K562 (cell line): Measurements from ENCODE around the gene LDAF1. TPM values are rescaled to one million over a fixed set of nuclear protein-coding genes. Genes with fewer than 3 reads are reported as not detected.

Source experiments
- ATAC-seq: fragments of 200-7000 bp; cut with Tn5 transposase; 3 replicates; pipeline ENCODE4 v1.9.1; 2020; ENCODE audit warnings: moderate library complexity
- BruUV-seq: library from RNA; stranded (reverse); fragments of 400-500 nt; replicated peaks from 2 replicates; lab custom pipeline; 2021; lab: Mats Ljungman, UMichigan
- CTCF ChIA-PET: fragments of 300-600 bp; formaldehyde crosslinking; extraction: SDS; loops from one replicate; lab custom pipeline; 2021; ENCODE audit warnings: low intra/inter-chr PET ratio; lab: Yijun Ruan, JAX
- POLR2A ChIA-PET: fragments of 300-600, 350-650 bp; sonication (Branson Sonifier 250); formaldehyde crosslinking; extraction: SDS; loops from one replicate; lab custom pipeline; 2021; ENCODE audit warnings: antibody characterized with exemption, inconsistent platforms; lab: Yijun Ruan, JAX
- DNase-seq, 4 experiments: peaks; one replicate each; pipeline versions ENCODE4 v3.0.0 to v3.0.0-alpha.2; 2011 to 2018; ENCODE audit warnings: low spot score in 3 of 4, mixed read lengths in 3 of 4; ENCODE audit errors: extremely low read depth in 1 of 4
- FAIRE-seq: peaks from 2 replicates; lab custom pipeline; 2011; peaks lifted over from hg19 to GRCh38; lab: Jason Lieb, UNC
- H2AFZ ChIP-seq: 2 replicates; pipeline ENCODE4 v1.6.0; 2011; ENCODE audit warnings: low read depth, low read length, control low read depth, inconsistent platforms
- H3K27ac ChIP-seq: fragments of 200-600 bp; 3 replicates; pipeline ENCODE4 v1.8.0; 2011; ENCODE audit warnings: low read depth, mild to moderate bottlenecking, control low read depth, inconsistent platforms, low read length, moderate library complexity, mixed read lengths; ENCODE audit errors: extremely low read depth
- H3K27me3 ChIP-seq, 2 experiments: fragments of 300-600 bp in 1 of 2; 2 replicates in 1 of 2; 3 replicates in 1 of 2; pipeline versions ENCODE4 v1.6.0 to v1.8.0; 2011; ENCODE audit warnings: inconsistent platforms in 2 of 2, low read length in 2 of 2, mild to moderate bottlenecking in 1 of 2, mixed read lengths in 1 of 2, moderate library complexity in 1 of 2; ENCODE audit not compliant: control insufficient read depth in 2 of 2, insufficient read depth in 2 of 2
- H3K36me3 ChIP-seq: fragments of 300-600 bp; 3 replicates; pipeline ENCODE4 v1.8.0; 2011; ENCODE audit warnings: mild to moderate bottlenecking, low read length, inconsistent platforms; ENCODE audit not compliant: control insufficient read depth, insufficient read depth
- H3K4me1 ChIP-seq, 2 experiments: fragments of 200-600 bp in 1 of 2; replicated peaks in 1 of 2; 2 replicates in 1 of 2; 3 replicates in 1 of 2; pipeline versions ENCODE4 v1.5.1 to v1.8.0; 2011; ENCODE audit warnings: inconsistent platforms in 2 of 2, low read length in 2 of 2, mild to moderate bottlenecking in 1 of 2, mixed read lengths in 1 of 2, moderate library complexity in 1 of 2; ENCODE audit not compliant: control insufficient read depth in 2 of 2, insufficient read depth in 2 of 2
- H3K4me2 ChIP-seq: 2 replicates; pipeline ENCODE4 v1.6.1; 2011; ENCODE audit warnings: low read length, control low read depth, inconsistent platforms, mixed read lengths; ENCODE audit not compliant: insufficient read depth
- H3K4me3 ChIP-seq: fragments of 200-600 bp; sonication (generic), shearing (Covaris generic); 2 replicates; pipeline ENCODE4 v1.5.1; 2016; ENCODE audit warnings: control low read depth, inconsistent platforms
- H3K79me2 ChIP-seq: fragments of 200-600 bp; 3 replicates; pipeline ENCODE4 v1.8.0; 2011; ENCODE audit warnings: low read length, inconsistent platforms; ENCODE audit not compliant: control insufficient read depth, insufficient read depth
- H3K9ac ChIP-seq, 2 experiments: 2 replicates each; pipeline versions ENCODE4 v1.6.0 to v1.6.1; 2011; ENCODE audit warnings: low read depth in 2 of 2, low read length in 2 of 2, control low read depth in 1 of 2, inconsistent platforms in 1 of 2, mild to moderate bottlenecking in 1 of 2, mixed read lengths in 1 of 2; ENCODE audit not compliant: insufficient read depth in 1 of 2
- H3K9me1 ChIP-seq: one replicate; pipeline ENCODE4 v1.6.0; 2011; ENCODE audit warnings: inconsistent platforms, mild to moderate bottlenecking, low read length, moderate library complexity; ENCODE audit not compliant: control insufficient read depth, insufficient read depth
- H3K9me3 ChIP-seq: replicated peaks from 2 replicates; pipeline ENCODE4 v1.5.1; 2011; ENCODE audit warnings: low read depth, low read length, inconsistent platforms; ENCODE audit not compliant: control insufficient read depth, insufficient read depth
- H4K20me1 ChIP-seq: replicated peaks from 2 replicates; pipeline ENCODE4 v1.6.1; 2011; ENCODE audit warnings: low read length, inconsistent platforms, mixed read lengths; ENCODE audit not compliant: control insufficient read depth, insufficient read depth
- BCOR ChIP-seq: fragments of 450-650 bp; IDR thresholded peaks from 2 replicates; pipeline ENCODE4 v1.6.1; 2016
- HDAC6 ChIP-seq: IDR thresholded peaks from 2 replicates; pipeline ENCODE4 v1.6.1; 2012; ENCODE audit warnings: low read depth, mild to moderate bottlenecking, control low read depth, inconsistent platforms, low read length, moderate library complexity
- KDM1A ChIP-seq, 2 experiments: fragments of 450-650 bp; IDR thresholded peaks; 2 replicates each; pipeline ENCODE4 v1.6.1; 2016; ENCODE audit warnings: mild to moderate bottlenecking in 2 of 2
- NR1H2 ChIP-seq: sonication (generic); formaldehyde crosslinking; IDR thresholded peaks from 2 replicates; pipeline ENCODE4 v1.4.0; 2020; ENCODE audit warnings: mild to moderate bottlenecking, missing genetic modification reagents
- PHF20 ChIP-seq: fragments of 450-650 bp; IDR thresholded peaks from 2 replicates; pipeline ENCODE4 v1.6.1; 2018; ENCODE audit not compliant: partially characterized antibody
- RBM25 ChIP-seq: fragments of 200-400 bp; formaldehyde crosslinking; IDR thresholded peaks from 2 replicates; pipeline ENCODE4 v1.6.1; 2018; ENCODE audit warnings: low read length, low read depth, moderate library complexity; ENCODE audit not compliant: severe bottlenecking
- SAFB2 ChIP-seq: fragments of 200-400 bp; formaldehyde crosslinking; IDR thresholded peaks from 2 replicates; pipeline ENCODE4 v1.6.1; 2018; ENCODE audit warnings: borderline replicate concordance, low read length, low read depth, moderate library complexity; ENCODE audit not compliant: severe bottlenecking
- ZFP36 ChIP-seq: fragments of 150-350 bp; IDR thresholded peaks from 2 replicates; pipeline ENCODE4 v1.6.1; 2018; ENCODE audit warnings: low read length, low read depth; ENCODE audit not compliant: partially characterized antibody
- WGBS: fragments of 100-300 bp; shearing (Covaris generic); methylation state at CpG from one replicate; pipeline ENCODE4 v1.1.6; 2016; ENCODE audit warnings: low coverage, mixed read lengths; ENCODE audit not compliant: insufficient coverage; ENCODE audit errors: missing lambda C conversion rate; 5-methylcytosine and 5-hydroxymethylcytosine counted together
- in situ Hi-C: fragments of 300-500 bp; cut with MboI; formaldehyde crosslinking; loops from 4 replicates; pipeline ENCODE4 v1.15.0; 2018; ENCODE audit warnings: inconsistent platforms, mixed read lengths
- intact Hi-C: fragments of 100-400 bp; cut with micrococcal nuclease; formaldehyde crosslinking; loops from 2 replicates; pipeline ENCODE4 v1.14.2; 2022
- polyA plus RNA-seq, 8 experiments: library from polyadenylated mRNA; depleted of rRNA in 4 of 8; stranded (reverse) in 5 of 8; unstranded in 3 of 8; fragments of >200 nt; fragmentation: Nextera tagmentation in 2 of 8; fragmentation: Illumina TruSeq in 1 of 8; extraction: Ambion mirVana in 2 of 8; extraction: Trizol in 1 of 8; gene quantifications; 2 replicates each; pipeline versions ENCODE4 v1.2.1 to v1.2.3, GENCODE V29; 2011 to 2014; ENCODE audit warnings: inconsistent platforms in 1 of 8, missing spikeins in 1 of 8
- total RNA-seq, 7 experiments: library from RNA; depleted of rRNA in 6 of 7; stranded (reverse); fragments of >200 nt in 6 of 7; fragmentation: Illumina TruSeq in 2 of 7; extraction: Trizol in 2 of 7; gene quantifications; 2 replicates each; pipeline versions ENCODE4 v1.2.1 to v1.2.3, GENCODE V29; 2011 to 2021; ENCODE audit warnings: low replicate concordance in 1 of 7

The LDAF1 gene
- total and polyA plus RNA-seq, 9 of the 15 experiments (the other 6 are each of a cell fraction or from before 2014, with no cell fraction given), result 7.0 to 20.1 (median 12.5) TPM

- Histone ChIP-seq H3K79me2 (peaks cover 3% of the 10 kb centered on the region; the same call in 1 of the 3 replicates), H3K9ac (peak overlapping the region in 1 of 2 experiments; percentile 68; a peak in 2 of 4 replicates), H3K4me1 (peaks cover 10 to 17% of the 10 kb centered on the region in 2 experiments), H2AFZ (peak overlapping the region; percentile 99), H4K20me1 (no peaks in the 10 kb centered on the region), H3K9me3 (no peaks in the 10 kb centered on the region), H3K27me3 (no peaks in the 10 kb centered on the region), H3K36me3 (peaks cover 15% of the 10 kb centered on the region), H3K4me3 (no peak overlapping the region), H3K9me1 (no peaks in the 10 kb centered on the region), H3K27ac (no peak overlapping the region), H3K4me2 (peak overlapping the region; percentile 86)
- no TSS peak for BruUV-seq
- FAIRE-seq (no peak), ATAC-seq (no peak), DNase-seq (no peak)
- WGBS, result 38% methylated on average over 4 of the region's 5 CpGs
- in situ Hi-C loops (loop anchor here (5.0 to 10.0 kb wide), 2 partner anchors 400 to 1157 kb away; no protein-coding TSS in a partner anchor), intact Hi-C loops (loop anchor here (1.0 to 10.0 kb wide), 4 partner anchors 143 to 1163 kb away; no protein-coding TSS in a partner anchor)
- TF ChIP-seq RBM25 (peak; percentile 68), SAFB2 (no peak), HDAC6 (no peak), PHF20 (peak; percentile 14), ZFP36 (peak; percentile 31), NR1H2 (CRISPR knock-in tag) (no peak), KDM1A (IDR thresholded peaks at IDR 0.05) (peak in 1 of 2 experiments; percentile 44; a peak in 1 of 4 replicates), BCOR (peak; percentile 26; the same call in 1 of the 2 replicates)
- CTCF ChIA-PET, result interaction anchor here (1.0 to 2.1 kb wide), 3 partner anchors 143 to 1164 kb away, joined by 3 to 12 read pairs (median 9); no protein-coding TSS in a partner anchor
- POLR2A ChIA-PET, result interaction anchor here (0.6 to 1.1 kb wide), 4 partner anchors 13 to 782 kb away, joined by 3 to 5 read pairs (median 4); no protein-coding TSS in a partner anchor
Observed at GRCh38 chr16:21157632-21158031, 842 bp upstream of the LDAF1 start.
